Prostate gland (tissue), 2 donors: Measurements from ENCODE around the gene KRT40. TPM values are rescaled to one million over a fixed set of nuclear protein-coding genes. Genes with fewer than 3 reads are reported as not detected.

Source experiments
- DNase-seq: peaks from one replicate; pipeline ENCODE4 v3.0.0-alpha.2; 2019; ENCODE audit warnings: low spot score
- H3K27ac ChIP-seq, 2 donors: fragments of 200-600 bp; sonication (generic); 2 replicates each; pipeline ENCODE4 v1.5.1; 2017 to 2019
- H3K27me3 ChIP-seq: fragments of 200-600 bp; sonication (generic); replicated peaks from 2 replicates; pipeline ENCODE4 v1.5.1; 2019; ENCODE audit not compliant: insufficient read depth
- H3K36me3 ChIP-seq, 2 donors: fragments of 200-600 bp; sonication (generic); 1 replicate in 1 of 2; 2 replicates in 1 of 2; pipeline versions ENCODE4 v1.5.1 to v1.8.1; 2017 to 2019
- H3K4me1 ChIP-seq: fragments of 200-600 bp; sonication (generic); replicated peaks from 2 replicates; pipeline ENCODE4 v1.5.1; 2019
- H3K4me3 ChIP-seq, 2 donors: fragments of 200-600 bp; sonication (generic); 2 replicates each; pipeline ENCODE4 v1.5.1; 2017 to 2019
- H3K9me3 ChIP-seq: fragments of 200-600 bp; sonication (generic); 2 replicates; pipeline ENCODE4 v1.5.1; 2017
- POLR2A ChIP-seq: fragments of 450-650 bp; IDR thresholded peaks from one replicate; pipeline ENCODE4 v1.6.1; 2016; ENCODE audit warnings: antibody characterized with exemption, mild to moderate bottlenecking
- POLR2AphosphoS5 ChIP-seq: sonication (generic); formaldehyde crosslinking; IDR thresholded peaks from one replicate; pipeline ENCODE4 v1.6.1; 2017; ENCODE audit warnings: antibody characterized with exemption
- WGBS: methylation state at CpG from one replicate; pipeline ENCODE4 v1.1.5; 2018; 5-methylcytosine and 5-hydroxymethylcytosine counted together
- intact Hi-C: fragments of 100-400 bp; cut with DNase I; formaldehyde crosslinking; loops from one replicate; pipeline ENCODE4 v1.14.2; 2022
- total RNA-seq, 2 donors: library from RNA; depleted of rRNA; stranded (reverse); fragments of >200 nt; gene quantifications; one replicate each; pipeline ENCODE4 v1.1.0, GENCODE V29; 2016
- TF ChIP-seq, protein P1 (sequence below), 4 experiments: fragments of 200-600 bp in 2 of 4; fragments of 450-650 bp in 2 of 4; sonication (generic) in 2 of 4; IDR thresholded peaks; 1 replicate in 3 of 4; 2 replicates in 1 of 4; pipeline ENCODE4 v1.5.1; 2016 to 2019; ENCODE audit warnings: antibody characterized with exemption in 4 of 4, mild to moderate bottlenecking in 2 of 4, moderate library complexity in 2 of 4

Gene KRT40
- total RNA-seq, 2 donors from 2014 or later, result 0.74 TPM; not detected in 1

DNA sequence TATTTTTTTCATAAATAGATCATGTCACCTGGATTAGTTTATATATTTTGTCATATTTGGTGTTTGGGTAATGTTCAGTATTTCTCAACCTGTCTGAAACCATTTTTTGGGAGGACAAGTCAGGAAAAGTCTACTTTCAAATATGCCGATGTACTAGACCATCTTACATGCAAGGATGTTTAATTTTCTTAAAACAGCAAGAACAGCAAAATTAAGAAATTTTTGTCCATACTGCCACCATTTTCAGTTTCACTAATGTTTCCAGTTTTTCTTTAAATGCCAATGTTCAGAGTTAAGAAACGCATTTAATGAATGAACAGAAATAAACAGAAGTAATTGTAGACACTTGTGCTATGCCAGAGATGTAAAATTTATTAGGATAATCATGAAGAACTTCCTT lies 9.0 kb upstream of the KRT40 start:
- TF ChIP-seq, protein P1, sequence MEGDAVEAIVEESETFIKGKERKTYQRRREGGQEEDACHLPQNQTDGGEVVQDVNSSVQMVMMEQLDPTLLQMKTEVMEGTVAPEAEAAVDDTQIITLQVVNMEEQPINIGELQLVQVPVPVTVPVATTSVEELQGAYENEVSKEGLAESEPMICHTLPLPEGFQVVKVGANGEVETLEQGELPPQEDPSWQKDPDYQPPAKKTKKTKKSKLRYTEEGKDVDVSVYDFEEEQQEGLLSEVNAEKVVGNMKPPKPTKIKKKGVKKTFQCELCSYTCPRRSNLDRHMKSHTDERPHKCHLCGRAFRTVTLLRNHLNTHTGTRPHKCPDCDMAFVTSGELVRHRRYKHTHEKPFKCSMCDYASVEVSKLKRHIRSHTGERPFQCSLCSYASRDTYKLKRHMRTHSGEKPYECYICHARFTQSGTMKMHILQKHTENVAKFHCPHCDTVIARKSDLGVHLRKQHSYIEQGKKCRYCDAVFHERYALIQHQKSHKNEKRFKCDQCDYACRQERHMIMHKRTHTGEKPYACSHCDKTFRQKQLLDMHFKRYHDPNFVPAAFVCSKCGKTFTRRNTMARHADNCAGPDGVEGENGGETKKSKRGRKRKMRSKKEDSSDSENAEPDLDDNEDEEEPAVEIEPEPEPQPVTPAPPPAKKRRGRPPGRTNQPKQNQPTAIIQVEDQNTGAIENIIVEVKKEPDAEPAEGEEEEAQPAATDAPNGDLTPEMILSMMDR (IDR thresholded peaks at IDR 0.05), result no peak
- TF ChIP-seq POLR2AphosphoS5 (no peak), POLR2A (no peak)
- H3K27ac ChIP-seq, result no peak overlapping the region
- no peak overlapping the region for H3K4me3 ChIP-seq
- H3K27me3 ChIP-seq, result no peaks in the 10 kb centered on the region
- no peaks in the 10 kb centered on the region for H3K36me3 ChIP-seq
- no peak for DNase-seq
- no peaks in the 10 kb centered on the region for H3K9me3 ChIP-seq
- intact Hi-C loops, result no loop called here
- H3K4me1 ChIP-seq, result no peaks in the 10 kb centered on the region
- 94% methylated on average over 2 of the region's 2 CpGs for WGBS

DNA sequence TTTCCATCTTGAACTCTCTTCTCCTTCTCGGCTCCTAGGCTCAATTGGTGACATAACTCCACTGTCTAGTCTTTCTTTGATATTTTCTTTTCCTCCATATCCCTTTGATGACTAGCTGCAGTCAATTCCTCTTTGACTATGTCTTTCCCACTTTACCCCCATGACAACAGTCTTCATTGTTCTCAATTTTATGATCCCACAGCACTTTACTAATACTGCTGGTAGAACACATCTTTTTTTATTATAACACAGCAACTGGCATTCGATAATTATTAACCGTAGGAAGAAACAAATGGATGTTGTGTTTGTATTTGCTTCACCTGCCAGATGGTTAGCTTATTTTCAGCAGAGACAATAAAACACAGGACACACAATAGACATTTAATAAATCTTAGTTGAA lies 8.5 kb upstream of the KRT40 start:
- intact Hi-C loops, result no loop called here
- TF ChIP-seq, protein P1 (IDR thresholded peaks at IDR 0.05), result no peak
- TF ChIP-seq POLR2A, result no peak
- TF ChIP-seq POLR2AphosphoS5, result no peak
- no peak overlapping the region for H3K4me3 ChIP-seq
- no peaks in the 10 kb centered on the region for H3K9me3 ChIP-seq
- no peaks in the 10 kb centered on the region for H3K36me3 ChIP-seq
- WGBS, result 78% methylated on average over 3 of the region's 3 CpGs
- no peak for DNase-seq
- H3K4me1 ChIP-seq, result no peaks in the 10 kb centered on the region
- no peak overlapping the region for H3K27ac ChIP-seq
- H3K27me3 ChIP-seq, result no peaks in the 10 kb centered on the region

DNA sequence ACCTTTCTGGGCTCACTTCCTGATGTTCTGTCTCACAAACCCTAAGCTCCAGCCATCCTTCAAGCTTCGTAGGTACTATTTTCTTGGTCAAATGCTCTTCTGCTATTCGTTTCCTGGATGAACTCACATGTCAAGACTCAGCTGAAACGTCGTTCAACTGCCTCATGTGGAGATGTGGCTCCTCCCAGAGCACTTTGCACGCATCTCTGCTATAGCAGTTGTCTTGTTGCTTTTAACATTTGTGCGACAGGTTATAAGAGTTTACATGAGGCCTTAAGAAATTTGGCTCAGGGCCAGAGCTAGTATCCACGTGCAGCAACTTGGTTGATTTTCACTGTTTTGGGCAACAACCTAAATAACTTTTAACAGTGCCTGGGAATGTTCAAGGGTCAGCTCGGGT lies 2.8 kb upstream of the KRT40 start:
- Histone ChIP-seq H3K4me3 (no peak overlapping the region), H3K4me1 (no peaks in the 10 kb centered on the region), H3K36me3 (no peaks in the 10 kb centered on the region), H3K27ac (no peak overlapping the region), H3K9me3 (no peaks in the 10 kb centered on the region), H3K27me3 (no peaks in the 10 kb centered on the region)
- no peak for DNase-seq
- TF ChIP-seq, protein P1 (IDR thresholded peaks at IDR 0.05), result no peak
- TF ChIP-seq POLR2AphosphoS5, result no peak
- TF ChIP-seq POLR2A, result no peak
- 58% methylated on average over 8 of the region's 8 CpGs for WGBS
- intact Hi-C loops, result no loop called here

DNA sequence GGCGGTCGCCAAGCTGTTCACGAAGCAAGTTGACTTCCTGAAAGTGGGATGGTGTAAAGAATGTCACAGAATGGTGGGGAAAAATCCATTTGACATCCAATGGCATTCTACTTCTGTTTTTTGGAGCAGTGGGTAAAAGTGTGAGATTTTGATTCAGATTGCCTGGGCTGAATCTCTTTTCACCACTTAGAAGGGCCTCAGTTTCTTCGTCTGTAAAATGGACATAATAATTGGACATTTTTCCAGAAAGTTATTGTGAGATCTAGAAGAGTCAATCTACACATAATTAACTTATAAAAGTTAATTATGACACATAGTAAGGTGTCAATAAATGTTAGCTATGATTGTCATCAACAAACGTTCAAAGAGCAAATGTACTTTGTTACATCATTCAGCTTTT lies 3.0 kb downstream of the KRT40 start:
- 68% methylated on average over 5 of the region's 5 CpGs for WGBS

DNA sequence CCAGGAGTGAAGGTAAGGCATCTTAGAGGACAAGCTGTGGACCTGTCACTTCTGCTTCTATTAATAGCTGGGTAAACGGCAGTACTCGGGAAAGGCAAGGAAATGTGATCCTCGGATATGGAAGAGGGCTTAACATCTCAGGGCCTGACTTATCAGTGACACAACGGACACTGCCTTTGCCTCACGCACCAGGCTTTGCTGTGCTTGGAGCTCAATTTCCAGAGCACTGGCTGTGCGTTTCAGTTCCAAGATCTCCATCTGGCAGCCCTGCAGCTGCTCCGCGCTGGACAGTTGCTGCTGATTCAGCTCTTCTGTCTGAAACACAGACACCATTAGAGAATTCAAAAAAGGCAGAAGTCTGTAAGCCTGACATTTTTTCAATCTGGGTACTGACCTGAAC lies 3.5 kb downstream of the KRT40 start:
- Histone ChIP-seq H3K27me3 (no peaks in the 10 kb centered on the region), H3K9me3 (no peaks in the 10 kb centered on the region), H3K4me1 (no peaks in the 10 kb centered on the region), H3K27ac (no peak overlapping the region), H3K36me3 (no peaks in the 10 kb centered on the region), H3K4me3 (no peak overlapping the region)
- DNase-seq, result no peak
- 19% methylated on average over 8 of the region's 8 CpGs for WGBS
- TF ChIP-seq POLR2A, result no peak
- no peak for TF ChIP-seq POLR2AphosphoS5
- TF ChIP-seq, protein P1 (IDR thresholded peaks at IDR 0.05), result no peak
- intact Hi-C loops, result no loop called here

More for the DNA sequence above, 3.0 kb downstream of the KRT40 start:
- H3K9me3 ChIP-seq, result no peaks in the 10 kb centered on the region
- intact Hi-C loops, result no loop called here
- no peaks in the 10 kb centered on the region for H3K4me1 ChIP-seq
- no peaks in the 10 kb centered on the region for H3K27me3 ChIP-seq
- no peak overlapping the region for H3K27ac ChIP-seq
- TF ChIP-seq POLR2A (no peak), POLR2AphosphoS5 (no peak)
- TF ChIP-seq, protein P1 (IDR thresholded peaks at IDR 0.05), result no peak
- no peak for DNase-seq
- H3K4me3 ChIP-seq, result no peak overlapping the region
- H3K36me3 ChIP-seq, result no peaks in the 10 kb centered on the region
